HK-2 (cell line): ENCODE data around the gene EVX2.

ENCODE experiments used
- DNase-seq: peaks from one replicate; pipeline ENCODE4 v3.0.0-alpha.2; 2018; ENCODE audit not compliant: unreplicated experiment

The EVX2 gene

DNA sequence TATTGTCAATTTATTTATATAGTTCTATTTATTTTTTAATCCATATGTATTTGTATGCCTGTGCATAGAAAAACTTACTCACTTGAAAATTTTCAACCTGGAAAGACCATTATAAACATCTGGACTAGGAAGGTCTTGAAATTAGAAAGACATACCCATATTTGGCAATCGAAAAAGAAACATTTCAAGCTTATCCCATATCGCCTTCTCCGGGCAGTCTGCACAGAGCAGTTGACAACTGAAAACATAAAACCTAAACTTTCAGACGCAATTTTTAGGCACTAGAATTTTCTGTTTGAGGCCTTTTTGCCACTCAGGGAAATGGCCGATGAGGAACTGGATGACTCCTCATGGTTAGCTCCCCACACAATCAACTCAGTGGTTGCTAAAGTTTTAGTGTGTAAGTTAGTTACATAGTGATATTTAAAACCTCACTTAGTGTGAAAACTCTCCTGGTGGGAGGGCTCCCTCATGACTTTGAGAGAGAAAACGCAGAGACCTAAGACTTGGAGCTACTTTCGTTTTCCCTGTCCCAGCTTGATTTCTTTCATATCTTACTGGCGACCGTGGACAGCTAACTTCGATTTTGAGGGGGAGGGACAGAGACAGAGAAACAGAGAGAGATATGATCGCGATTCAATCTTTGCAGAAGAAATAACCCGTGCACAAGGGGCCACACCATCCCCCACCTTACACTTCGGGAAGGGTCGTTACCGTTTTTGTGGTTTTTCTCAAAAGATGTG is 12.7 kb upstream of the EVX2 start:
- DNase-seq, result no peak

DNA sequence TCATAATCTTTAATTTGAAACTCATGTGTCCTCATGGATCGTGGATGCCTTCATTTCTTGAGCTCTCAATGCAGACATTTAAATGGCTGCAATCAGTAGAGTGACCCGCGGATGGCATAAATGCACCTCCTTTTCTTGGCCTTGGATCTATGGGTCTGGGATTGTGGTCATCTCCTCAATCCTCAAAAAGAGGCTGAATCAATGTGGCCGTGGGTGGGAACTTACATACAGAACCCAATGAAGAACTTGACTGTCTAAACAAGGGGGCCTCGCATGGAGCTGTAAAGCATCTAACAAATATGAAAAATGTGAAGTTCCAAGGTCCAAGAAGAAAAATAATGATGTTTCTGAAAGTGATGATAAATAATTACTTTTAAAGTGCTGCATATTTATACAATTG is 11.7 kb upstream of the EVX2 start:
- no peak for DNase-seq

DNA sequence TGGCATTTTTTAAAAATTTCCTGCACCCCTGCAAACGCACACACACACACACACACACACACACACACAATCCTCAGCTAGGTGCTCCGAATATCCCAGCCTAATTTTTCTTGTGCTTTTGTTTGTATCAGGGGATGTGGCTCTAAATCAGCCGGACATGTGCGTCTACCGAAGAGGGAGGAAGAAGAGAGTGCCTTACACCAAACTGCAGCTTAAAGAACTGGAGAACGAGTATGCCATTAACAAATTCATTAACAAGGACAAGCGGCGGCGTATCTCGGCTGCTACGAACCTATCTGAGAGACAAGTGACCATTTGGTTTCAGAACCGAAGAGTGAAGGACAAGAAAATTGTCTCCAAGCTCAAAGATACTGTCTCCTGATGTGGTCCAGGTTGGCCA is 10.6 kb upstream of the EVX2 start:
- DNase-seq, result no peak

DNA sequence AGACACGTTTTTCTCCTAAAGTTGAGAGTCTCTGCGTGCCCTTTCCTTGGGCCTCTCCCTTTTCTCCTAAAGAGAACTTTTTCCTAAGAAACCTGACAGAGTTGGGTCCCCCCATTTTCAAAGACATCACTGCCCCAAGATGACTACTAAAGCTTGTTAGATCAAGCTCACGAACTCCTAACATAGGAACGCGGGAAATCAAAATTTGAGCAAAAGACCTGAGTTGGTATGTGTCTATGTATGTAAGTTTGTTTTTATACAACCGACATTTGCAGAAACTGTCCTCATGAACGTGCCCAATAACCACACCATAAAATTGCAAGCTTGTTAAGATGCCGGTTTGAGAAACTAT is 10.1 kb upstream of the EVX2 start:
- DNase-seq, result no peak

DNA sequence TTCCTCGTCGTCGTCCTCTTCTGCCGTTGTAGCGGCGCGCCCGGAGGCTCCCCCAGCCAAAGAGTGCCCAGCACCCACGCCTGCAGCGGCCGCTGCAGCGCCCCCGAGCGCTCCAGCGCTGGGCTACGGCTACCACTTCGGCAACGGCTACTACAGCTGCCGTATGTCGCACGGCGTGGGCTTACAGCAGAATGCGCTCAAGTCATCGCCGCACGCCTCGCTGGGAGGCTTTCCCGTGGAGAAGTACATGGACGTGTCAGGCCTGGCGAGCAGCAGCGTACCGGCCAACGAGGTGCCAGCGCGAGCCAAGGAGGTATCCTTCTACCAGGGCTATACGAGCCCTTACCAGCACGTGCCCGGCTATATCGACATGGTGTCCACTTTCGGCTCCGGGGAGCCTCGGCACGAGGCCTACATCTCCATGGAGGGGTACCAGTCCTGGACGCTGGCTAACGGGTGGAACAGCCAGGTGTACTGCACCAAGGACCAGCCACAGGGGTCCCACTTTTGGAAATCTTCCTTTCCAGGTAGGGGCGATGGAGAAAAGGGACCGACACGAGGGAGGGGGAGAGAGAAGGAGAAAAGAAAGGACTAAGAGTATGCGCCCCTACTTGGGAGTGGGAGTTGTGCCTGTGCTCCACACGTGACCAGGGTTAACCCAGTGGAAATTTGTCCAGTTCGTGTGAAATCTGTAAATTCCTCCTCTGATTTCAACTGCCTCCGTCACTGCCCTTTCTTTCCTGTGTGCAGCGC is 9.6 kb upstream of the EVX2 start:
- no peak for DNase-seq

DNA sequence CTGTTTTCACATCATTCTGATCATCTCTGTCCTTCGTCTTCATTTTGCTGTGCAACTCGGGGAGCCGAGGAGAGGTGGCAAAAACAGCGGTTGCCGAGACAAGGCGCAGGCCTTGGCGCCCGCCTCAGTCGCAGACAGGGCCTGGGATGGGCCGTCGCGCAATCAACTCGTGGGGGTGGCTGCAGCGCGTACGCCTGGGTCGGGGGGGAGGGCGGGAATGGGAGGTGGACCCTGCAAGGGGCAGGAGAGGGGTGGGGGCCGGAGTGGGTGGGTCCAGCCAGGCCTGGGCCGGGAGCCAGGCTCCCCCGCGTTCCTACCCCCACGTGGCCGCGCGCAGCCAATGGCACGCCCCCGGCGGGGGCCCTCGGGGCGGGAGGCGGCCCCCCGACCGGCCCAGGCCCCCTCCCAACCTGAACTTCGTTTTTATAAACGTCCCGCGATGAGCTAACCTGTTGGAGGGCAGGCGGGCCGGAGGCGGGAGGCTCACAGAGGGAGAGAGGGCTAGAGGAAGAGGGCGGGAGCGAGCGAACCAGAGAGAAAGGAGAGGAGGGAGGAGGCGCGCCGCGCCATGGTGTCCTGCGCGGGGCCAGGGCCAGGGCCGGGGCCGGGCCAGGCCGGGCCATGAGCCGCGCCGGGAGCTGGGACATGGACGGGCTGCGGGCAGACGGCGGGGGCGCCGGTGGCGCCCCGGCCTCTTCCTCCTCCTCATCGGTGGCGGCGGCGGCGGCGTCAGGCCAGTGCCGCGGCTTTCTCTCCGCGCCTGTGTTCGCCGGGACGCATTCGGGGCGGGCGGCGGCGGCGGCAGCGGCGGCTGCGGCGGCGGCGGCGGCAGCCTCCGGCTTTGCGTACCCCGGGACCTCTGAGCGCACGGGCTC is 8.7 kb upstream of the EVX2 start, which contains the start of gene HOXD13:
Gene HOXD13 (plus strand): TSS at position 452 of the 875 bp plus-strand sequence. CDS start 170 bp downstream, at position 622.
- DNase-seq, result no peak

DNA sequence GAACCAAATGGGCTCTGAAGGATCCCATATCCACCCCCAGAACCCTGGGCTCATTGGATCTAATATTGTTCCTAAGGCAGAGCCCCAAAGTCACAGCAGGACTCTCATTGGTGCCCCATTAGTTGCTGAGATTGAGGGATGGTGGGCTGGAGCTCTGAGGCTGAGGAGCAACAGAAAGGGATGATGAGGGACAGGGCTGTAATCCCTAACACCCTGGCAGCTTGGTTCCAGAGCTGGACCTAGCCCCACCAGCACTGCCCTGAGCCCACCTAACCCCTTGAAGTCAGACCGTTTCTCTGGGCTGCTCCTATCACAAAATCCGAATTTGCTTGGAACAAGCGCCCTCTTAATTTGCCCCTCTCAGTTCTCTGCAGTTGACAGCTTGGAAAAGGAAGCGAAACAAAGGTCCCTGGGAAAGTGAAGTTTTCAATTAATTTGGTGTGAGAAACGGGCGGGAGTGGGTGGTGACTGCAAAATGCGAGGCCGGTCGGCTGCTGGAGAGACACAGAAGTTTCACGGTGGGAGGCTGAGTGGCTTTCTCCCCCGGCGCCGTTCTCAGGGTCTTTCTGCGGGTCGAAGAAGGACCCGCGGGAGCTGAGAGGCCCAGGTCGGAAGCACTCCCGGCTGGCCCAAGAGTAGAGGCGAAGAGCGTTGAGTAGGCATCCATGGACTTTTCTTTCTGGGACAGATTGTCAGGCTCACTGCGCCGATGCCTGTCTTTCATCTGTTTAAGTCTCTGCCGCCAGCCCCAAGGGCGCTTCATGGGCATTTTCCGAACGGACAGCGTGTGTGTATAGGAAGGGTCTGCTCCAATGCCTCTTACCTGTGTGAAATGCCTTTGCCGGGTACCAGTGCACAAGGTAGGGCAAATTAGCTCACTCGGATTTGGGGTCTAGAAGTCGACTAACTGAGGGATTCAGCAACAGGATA is 7.8 kb upstream of the EVX2 start:
- no peak for DNase-seq

DNA sequence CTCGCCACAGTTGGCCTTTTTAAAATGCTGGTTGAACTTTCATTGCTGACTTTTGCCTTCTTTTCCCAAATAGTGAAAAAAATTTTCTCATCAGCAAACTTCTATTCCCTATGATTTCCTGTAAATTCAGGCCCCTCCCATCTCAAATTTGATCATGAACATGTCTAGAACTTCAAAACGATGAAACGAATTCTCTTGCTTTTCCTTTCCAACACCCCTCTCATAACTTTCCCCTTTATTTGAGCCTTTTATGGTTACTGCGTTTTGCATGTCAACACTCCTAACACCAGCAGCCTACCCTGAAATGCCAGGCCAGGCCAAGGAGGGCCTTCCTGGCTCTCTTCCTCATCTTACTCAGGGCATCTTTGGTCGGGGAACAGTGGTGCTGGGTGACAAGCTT is 7.1 kb upstream of the EVX2 start:
- no peak for DNase-seq

DNA sequence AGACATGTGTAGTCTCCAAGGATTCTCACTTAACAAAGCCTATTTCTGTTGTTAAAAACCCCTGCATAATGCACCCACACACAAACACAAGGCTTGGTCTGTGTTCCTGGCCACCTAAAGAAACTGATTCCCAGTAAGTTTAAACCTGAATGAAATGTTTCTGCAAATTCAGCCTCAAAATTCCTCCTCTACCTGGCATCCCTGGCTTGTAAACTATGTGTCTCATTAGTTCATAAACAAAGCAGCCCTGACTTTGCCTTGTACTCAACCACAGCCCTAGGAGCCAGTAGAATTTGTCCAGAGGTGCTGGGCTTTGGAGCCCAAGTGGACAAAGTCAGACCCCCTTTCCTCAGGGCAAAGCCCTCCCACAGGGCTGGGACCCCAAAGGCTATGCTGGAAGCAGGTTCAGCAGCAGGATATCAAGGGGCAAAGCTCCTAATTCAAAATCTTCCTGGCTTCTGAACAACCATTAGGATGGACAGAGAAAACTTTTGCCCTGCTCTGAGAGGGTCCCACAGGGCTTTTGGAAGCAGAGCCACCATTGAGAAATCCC is 6.2 kb upstream of the EVX2 start:
- DNase-seq, result no peak

DNA sequence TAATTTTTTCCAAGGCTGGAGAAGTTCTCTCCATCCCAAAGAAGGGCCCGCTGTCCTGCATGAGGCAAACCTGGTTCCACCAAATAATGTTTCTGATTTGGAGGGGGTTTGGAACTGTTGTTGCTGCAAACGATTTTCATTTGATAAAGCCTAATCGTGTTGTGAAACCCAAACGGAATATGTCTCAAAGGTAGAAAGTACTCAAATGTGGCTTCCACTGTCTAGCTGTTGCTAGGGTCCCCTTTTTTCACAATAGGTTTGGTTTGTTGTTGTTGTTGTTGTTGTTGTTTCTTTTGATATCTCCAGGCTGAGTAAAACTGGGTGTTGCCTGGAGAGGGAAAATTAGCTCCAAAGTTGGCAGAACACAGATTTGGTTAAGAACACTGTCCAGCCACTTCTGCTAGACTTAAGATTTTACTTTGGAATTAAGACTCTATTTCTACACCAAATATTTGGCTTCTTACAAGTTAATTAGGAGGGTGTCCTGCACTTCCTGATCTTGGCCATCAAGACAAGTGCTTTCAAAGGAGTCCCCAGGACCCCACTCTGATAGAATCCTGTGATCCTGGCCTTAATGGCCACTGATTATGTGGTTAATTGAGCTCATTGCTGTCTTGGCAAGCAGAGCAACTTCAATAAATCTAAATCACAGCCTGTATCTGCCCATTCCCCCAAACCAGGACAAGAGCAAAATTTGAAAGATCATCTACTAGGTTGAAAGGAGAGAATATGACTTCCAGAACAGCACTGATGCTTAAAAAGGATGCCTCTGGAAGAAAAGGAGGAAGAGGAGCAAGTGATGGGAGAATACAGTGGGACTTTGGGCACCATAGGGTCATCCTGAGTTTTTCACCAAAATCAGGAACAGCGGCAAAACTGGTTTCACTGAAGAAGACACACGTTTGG is 5.4 kb upstream of the EVX2 start:
- DNase-seq, result no peak

DNA sequence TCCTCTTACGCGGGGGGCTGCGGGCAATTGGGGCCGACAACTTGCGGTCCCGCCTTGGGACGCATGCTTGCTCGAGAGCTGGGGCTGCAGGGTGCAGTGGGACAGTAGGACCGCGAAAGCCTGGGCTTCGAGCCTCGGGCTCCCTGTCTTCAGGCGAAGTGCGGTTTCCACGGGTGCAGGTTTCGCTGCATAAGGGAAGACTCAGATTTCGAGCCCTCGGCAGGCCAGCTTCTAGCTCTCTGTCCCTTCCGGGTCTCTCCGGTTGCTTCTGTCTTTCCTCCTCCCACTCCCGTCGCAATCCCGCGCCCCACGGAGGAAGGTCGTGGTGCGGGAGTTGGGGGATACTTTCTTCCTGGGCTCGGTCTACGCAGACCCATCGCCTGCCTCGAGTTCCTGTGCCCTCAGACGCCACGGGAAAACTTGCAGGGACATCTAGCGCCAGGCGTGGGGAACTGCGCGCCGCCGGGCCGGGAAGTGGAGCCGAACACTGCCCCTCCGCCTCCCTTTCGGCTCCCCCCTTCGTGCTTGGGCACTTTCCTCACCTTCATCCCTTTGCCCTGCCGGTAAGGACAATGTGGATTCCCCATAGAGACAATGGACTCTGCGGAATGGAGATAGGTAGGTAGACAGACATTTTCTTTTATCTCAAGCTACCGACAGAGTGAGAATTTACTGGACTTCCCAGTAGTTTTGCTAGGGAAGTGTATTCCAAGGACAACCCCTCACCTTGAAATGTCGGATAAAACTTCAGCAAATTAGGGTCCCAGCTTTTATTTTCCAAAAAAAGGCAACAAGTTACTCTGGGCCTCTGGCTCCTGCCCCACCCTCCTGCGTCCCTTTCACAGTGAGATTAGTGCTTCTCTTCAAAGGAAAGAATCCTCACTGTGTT is 4.5 kb upstream of the EVX2 start:
- DNase-seq, result peak; percentile 66

DNA sequence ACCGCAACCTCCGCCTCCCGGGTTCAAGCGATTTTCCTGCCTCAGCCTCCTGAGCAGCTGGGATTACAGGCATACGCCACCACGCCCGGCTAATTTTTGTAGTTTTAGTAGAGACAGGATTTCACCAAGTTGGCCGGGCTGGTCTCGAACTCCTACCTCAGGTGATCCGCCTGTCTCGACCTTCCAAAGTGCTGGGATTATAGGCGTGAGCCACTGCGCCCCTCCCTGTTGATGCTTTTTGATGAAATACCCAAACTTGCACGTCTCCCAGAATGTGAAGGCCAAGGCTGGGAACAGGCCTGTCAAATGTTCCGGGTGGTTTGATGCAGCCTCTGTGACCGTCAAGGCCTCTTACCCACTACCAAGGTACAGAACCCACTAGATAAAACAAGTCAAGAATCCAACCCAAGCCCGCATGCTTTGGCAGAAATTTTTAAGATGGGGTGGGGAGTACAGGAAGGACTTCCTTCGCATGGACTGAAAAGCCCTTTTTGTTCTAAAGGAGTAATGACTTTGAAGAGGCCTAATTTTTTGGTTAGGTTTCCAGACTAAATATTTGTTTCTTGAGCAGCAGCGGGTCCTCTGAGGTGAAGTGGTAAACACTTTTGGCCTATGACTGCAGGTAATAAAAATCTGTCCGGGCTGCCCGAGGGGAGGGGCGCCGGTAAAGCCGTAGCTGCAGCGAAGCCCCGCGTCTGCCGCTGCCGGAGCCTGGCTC is 3.7 kb upstream of the EVX2 start:
- no peak for DNase-seq

DNA sequence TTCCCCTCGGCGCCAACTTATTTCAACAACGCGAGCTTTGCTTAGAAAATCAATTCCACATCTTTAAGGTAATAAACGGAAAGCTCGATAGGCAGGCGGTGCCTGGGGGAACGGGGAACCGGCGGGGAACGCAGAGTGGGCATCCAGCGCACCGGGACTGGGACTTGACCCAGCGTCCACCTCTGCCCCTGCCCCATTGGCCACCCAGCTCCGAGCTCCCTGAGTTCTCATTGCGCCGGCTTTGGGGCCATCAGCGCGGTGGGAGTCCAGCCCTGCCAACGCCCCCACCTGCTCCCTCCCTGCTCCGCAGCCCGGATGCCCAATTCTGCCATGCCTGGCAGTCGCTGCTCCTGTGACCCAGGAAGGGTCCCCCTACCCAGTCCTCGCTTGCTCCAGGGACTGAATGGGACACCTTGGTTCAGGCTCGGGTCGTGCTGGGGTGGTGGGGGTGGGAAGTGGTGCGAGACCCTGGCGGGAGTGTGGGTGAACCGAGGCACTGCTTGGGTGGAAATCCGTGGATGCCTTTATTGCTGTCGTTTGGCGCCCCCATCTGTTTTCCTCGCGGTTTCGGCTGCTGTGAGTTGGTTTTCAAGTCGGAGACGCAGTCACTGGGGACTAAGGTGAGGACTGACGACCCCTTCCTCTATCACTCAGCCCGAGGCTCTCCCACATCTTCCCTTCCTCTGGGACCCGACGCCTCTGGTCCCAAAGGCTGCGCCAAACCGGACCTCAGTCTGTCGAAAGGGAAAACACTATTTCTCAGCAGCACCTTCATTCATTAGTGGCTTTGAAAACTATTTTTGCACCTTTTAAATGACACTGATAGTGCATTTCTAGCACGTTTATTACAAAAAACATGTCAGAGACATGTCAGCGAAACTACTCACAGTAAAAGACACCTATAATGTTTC is 2.4 kb upstream of the EVX2 start:
- DNase-seq, result no peak

DNA sequence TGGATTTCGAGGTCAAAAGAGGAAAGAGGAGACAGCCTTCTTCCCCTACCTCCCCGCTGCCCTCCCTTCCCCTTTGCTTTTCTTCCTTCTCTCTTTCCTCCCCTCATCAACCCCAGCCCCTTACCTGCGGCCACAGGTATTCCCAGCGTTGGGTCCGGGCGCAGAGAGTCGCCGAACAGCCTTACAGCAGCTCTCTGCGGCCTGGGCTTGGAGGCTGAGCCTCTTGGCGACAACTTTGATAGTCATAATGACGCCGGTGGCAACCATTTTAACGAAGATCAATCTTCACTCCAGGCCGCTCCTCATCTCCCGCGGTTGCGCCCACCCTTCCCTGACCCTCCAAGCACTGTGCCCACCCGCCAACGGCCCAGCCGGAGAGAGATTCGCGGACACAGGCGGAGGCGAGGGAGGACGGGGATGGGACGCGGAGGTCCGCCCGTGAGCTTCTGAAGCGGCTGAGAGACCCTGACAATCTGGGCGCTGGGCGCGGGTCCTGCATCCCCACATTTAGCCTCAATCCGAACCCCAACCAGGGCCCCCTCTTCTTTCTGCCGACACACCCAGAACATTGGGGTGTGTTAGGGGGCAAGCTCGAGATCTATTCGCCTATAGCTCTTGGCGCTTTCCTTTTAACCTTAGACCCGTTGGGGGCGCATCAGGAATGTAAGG is 1.5 kb upstream of the EVX2 start:
- DNase-seq, result no peak

DNA sequence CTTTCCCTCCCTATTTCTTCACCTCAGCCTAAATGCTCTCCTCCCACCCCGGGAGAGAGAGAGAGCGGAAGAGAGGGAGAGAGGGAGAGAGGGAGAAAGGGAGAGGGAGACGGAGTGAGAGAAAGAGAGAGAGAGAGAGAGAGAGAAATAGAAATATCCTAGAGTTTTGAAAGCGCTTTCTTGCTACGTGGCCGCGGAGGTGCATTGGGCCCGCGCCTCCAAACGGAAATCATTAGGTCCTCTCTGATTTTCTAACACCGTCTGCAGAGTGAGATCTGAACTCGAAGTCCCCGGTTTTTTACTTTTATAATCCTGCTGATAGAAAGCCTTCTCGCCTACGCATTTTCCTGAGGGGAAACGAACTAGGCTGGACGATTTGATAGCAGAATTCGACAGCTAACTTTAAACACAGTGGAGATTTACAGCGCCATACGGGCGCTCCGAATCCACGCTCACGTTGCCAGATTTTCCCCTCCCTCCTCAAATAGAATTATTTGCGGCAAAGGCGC is 903 bp upstream of the EVX2 start:
- DNase-seq, result no peak
